ENCODE results near the gene BLMH. TPM values are rescaled to one million over a fixed set of nuclear protein-coding genes. Genes with fewer than 3 reads are reported as not detected.

The BLMH gene
- total and polyA plus RNA-seq, 4 donors = 4.2 to 17.5 (median 12.9) TPM

DNA sequence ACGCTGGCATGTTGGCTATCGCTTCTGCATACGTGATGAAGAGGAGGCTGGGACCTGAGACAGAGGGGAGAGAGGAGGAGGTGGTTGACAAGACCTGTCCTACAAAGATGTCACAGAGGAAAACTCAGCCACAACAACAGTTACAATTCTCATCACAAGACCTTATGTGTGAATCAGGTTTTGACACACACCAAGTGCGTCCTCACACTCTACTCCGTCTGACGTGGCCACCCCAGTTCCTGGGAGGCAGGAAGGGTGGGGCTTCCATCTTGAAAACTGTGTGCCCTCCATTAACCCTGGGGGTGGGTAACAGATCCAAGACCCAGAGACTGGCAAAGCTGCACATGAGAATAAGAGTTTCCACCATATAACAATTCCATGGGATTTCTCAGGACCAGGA, 80.4 kb downstream of the BLMH start:
- H3K27ac ChIP-seq (ENCODE audit: low read depth in 1 of 2, low read length in 2 of 2) = no peak overlapping the region

DNA sequence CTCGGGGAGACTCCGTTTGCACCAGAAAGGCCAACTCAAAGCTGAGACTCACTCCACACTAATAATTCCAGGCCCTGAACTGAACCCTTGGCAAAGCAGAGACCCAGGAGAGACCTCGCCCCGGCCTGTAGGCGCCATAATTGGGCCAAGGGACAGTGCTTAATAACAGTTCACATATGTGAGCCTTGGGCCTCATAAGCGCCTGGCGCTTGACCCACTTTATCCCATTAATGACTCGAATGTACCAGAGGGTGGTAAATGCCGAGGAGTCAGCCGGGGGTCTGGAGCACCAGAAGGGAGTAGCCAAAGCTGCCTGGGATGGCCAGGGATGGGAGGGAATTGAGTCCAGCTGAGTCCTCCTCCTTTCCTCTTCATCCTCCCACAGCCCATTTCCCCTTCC, 80.8 kb downstream of the BLMH start:
- no peak overlapping the region for H3K27ac ChIP-seq (ENCODE audit: low read depth in 1 of 2, low read length in 2 of 2)

More for the DNA sequence above, 80.4 kb downstream of the BLMH start:
- H3K4me3 ChIP-seq (ENCODE audit: low read depth in 1 of 3, low read length in 3 of 3) = no peak overlapping the region
- H3K4me1 ChIP-seq (ENCODE audit: control insufficient read depth in 4 of 4, insufficient read depth in 4 of 4, low read length in 3 of 4) = no peaks in the 10 kb centered on the region
- no peaks in the 10 kb centered on the region for H3K27me3 ChIP-seq (ENCODE audit: control insufficient read depth in 4 of 4, insufficient read depth in 4 of 4, low read length in 3 of 4)
- H3K36me3 ChIP-seq (ENCODE audit: control insufficient read depth in 4 of 4, insufficient read depth in 3 of 4, low read depth in 1 of 4, low read length in 3 of 4) = no peaks in the 10 kb centered on the region
- no peak overlapping the region for H3K9ac ChIP-seq (ENCODE audit: low read depth in 1 of 2, low read length in 2 of 2)
- no peak for DNase-seq (ENCODE audit: low spot score)
- TF ChIP-seq, protein P1, sequence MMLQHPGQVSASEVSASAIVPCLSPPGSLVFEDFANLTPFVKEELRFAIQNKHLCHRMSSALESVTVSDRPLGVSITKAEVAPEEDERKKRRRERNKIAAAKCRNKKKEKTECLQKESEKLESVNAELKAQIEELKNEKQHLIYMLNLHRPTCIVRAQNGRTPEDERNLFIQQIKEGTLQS (IDR thresholded peaks at IDR 0.05) = no peak
- TF ChIP-seq ZBTB33 (IDR thresholded peaks at IDR 0.05) (no peak), HNF4A (conservative IDR thresholded peaks at IDR 0.05) (no peak), SP1 (IDR thresholded peaks at IDR 0.05) (no peak), NR2F2 (IDR thresholded peaks at IDR 0.05) (no peak), JUND (IDR thresholded peaks at IDR 0.05) (no peak), HNF4G (IDR thresholded peaks at IDR 0.05) (no peak), YY1 (IDR thresholded peaks at IDR 0.05) (no peak), RXRA (IDR thresholded peaks at IDR 0.05) (no peak), RAD21 (IDR thresholded peaks at IDR 0.05) (no peak), FOXA2 (IDR thresholded peaks at IDR 0.05) (no peak), TAF1 (conservative IDR thresholded peaks at IDR 0.05) (no peak), FOXA1 (IDR thresholded peaks at IDR 0.05) (no peak), EGR1 (IDR thresholded peaks at IDR 0.05; ENCODE audit: low read depth in 2 of 2) (no peak)
- TF ChIP-seq, protein P2, sequence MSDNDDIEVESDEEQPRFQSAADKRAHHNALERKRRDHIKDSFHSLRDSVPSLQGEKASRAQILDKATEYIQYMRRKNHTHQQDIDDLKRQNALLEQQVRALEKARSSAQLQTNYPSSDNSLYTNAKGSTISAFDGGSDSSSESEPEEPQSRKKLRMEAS (IDR thresholded peaks at IDR 0.05) = no peak
- WGBS = 90% methylated on average over 6 of the region's 6 CpGs
- no peaks in the 10 kb centered on the region for H3K9me3 ChIP-seq (ENCODE audit: control insufficient read depth in 4 of 4, low read length in 3 of 4)

More for the DNA sequence above, 80.8 kb downstream of the BLMH start:
- Histone ChIP-seq H3K9me3 (ENCODE audit: control insufficient read depth in 4 of 4, low read length in 3 of 4) (no peaks in the 10 kb centered on the region), H3K27me3 (ENCODE audit: control insufficient read depth in 4 of 4, insufficient read depth in 4 of 4, low read length in 3 of 4) (no peaks in the 10 kb centered on the region), H3K36me3 (ENCODE audit: control insufficient read depth in 4 of 4, insufficient read depth in 3 of 4, low read depth in 1 of 4, low read length in 3 of 4) (no peaks in the 10 kb centered on the region), H3K4me3 (ENCODE audit: low read depth in 1 of 3, low read length in 3 of 3) (no peak overlapping the region), H3K9ac (ENCODE audit: low read depth in 1 of 2, low read length in 2 of 2) (no peak overlapping the region), H3K4me1 (ENCODE audit: control insufficient read depth in 4 of 4, insufficient read depth in 4 of 4, low read length in 3 of 4) (no peaks in the 10 kb centered on the region)
- TF ChIP-seq HNF4G (IDR thresholded peaks at IDR 0.05) (no peak), RXRA (IDR thresholded peaks at IDR 0.05) (no peak), HNF4A (conservative IDR thresholded peaks at IDR 0.05) (no peak), TAF1 (conservative IDR thresholded peaks at IDR 0.05) (no peak), FOXA1 (IDR thresholded peaks at IDR 0.05) (no peak), SP1 (IDR thresholded peaks at IDR 0.05) (no peak), NR2F2 (IDR thresholded peaks at IDR 0.05) (no peak), FOXA2 (IDR thresholded peaks at IDR 0.05) (no peak), ZBTB33 (IDR thresholded peaks at IDR 0.05) (no peak), JUND (IDR thresholded peaks at IDR 0.05) (no peak), EGR1 (IDR thresholded peaks at IDR 0.05; ENCODE audit: low read depth in 2 of 2) (no peak), GABPA (IDR thresholded peaks at IDR 0.05 in 1 of 2, conservative IDR thresholded peaks at IDR 0.05 in 1 of 2) (no peak), YY1 (IDR thresholded peaks at IDR 0.05) (no peak)
- TF ChIP-seq, protein P3, sequence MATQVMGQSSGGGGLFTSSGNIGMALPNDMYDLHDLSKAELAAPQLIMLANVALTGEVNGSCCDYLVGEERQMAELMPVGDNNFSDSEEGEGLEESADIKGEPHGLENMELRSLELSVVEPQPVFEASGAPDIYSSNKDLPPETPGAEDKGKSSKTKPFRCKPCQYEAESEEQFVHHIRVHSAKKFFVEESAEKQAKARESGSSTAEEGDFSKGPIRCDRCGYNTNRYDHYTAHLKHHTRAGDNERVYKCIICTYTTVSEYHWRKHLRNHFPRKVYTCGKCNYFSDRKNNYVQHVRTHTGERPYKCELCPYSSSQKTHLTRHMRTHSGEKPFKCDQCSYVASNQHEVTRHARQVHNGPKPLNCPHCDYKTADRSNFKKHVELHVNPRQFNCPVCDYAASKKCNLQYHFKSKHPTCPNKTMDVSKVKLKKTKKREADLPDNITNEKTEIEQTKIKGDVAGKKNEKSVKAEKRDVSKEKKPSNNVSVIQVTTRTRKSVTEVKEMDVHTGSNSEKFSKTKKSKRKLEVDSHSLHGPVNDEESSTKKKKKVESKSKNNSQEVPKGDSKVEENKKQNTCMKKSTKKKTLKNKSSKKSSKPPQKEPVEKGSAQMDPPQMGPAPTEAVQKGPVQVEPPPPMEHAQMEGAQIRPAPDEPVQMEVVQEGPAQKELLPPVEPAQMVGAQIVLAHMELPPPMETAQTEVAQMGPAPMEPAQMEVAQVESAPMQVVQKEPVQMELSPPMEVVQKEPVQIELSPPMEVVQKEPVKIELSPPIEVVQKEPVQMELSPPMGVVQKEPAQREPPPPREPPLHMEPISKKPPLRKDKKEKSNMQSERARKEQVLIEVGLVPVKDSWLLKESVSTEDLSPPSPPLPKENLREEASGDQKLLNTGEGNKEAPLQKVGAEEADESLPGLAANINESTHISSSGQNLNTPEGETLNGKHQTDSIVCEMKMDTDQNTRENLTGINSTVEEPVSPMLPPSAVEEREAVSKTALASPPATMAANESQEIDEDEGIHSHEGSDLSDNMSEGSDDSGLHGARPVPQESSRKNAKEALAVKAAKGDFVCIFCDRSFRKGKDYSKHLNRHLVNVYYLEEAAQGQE (IDR thresholded peaks at IDR 0.05) = no peak
- TF ChIP-seq, protein P2 (IDR thresholded peaks at IDR 0.05) = no peak
- WGBS = 93% methylated on average over 10 of the region's 10 CpGs
- no peak for DNase-seq (ENCODE audit: low spot score)
